ENCODE measurements around the gene CYP27C1. TPM values are rescaled to one million over a fixed set of nuclear protein-coding genes. Genes with fewer than 3 reads are reported as not detected.

CYP27C1 gene, protein sequence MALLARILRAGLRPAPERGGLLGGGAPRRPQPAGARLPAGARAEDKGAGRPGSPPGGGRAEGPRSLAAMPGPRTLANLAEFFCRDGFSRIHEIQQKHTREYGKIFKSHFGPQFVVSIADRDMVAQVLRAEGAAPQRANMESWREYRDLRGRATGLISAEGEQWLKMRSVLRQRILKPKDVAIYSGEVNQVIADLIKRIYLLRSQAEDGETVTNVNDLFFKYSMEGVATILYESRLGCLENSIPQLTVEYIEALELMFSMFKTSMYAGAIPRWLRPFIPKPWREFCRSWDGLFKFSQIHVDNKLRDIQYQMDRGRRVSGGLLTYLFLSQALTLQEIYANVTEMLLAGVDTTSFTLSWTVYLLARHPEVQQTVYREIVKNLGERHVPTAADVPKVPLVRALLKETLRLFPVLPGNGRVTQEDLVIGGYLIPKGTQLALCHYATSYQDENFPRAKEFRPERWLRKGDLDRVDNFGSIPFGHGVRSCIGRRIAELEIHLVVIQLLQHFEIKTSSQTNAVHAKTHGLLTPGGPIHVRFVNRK
- total RNA-seq (under 1 TPM in 4 of 10 donors, not detected in 6; 0.10 to 0.20 (median 0.13) TPM), polyA plus RNA-seq (under 1 TPM; 0.07 to 0.15 TPM)
- long read RNA-seq, donor 1, result 0 reads
- long read RNA-seq, donor 2, partial matches to known transcripts, result 0 of 1 reads
- long read RNA-seq, donor 2, other reads (novel, unspliced or antisense), result 1 of 1 reads
- long read RNA-seq, donor 3, result 0 reads

DNA sequence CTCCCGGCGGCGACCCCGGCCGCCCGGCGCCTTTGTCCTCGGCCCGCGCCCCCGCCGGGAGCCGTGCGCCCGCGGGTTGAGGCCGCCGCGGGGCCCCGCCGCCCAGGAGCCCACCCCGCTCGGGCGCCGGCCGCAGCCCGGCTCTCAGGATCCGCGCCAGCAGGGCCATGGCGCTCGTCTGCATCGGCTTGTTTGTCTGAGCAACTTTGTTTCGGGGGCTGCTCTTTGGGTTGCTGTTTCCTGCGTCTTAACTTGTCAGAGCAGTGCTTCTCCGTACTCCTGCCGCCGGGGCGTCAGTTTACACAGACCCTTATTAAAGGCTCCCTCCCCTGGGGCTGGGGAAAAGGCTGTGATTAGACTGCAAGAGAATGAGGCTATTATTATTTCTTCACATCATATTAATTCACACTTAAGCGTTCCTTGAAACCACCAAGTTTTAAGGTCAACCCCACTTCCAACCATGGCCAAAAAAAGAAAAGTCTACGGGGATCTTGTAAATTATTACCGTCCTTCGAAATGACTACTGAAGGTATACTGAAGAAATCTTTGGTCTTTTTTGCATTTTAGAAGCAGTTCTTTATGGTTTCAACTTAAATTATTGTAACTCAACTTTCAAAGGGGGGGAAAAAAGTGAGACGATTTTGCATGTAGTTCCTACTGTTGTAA, at the start of gene CYP27C1:
Gene CYP27C1 (minus strand): TSS at position 198 of the 666 bp plus-strand sequence. CDS start 29 bp downstream, at position 169.
- WGBS, 2 donors, result 1 to 2% methylated on average over 36 to 43 of the region's 43 CpGs
- Histone ChIP-seq H3K27me3 (peaks cover 7 to 98% (median 75%) of the 10 kb centered on the region in 7 donors), H3K36me3 (no peaks in the 10 kb centered on the region), H3K4me3 (peak within 1 kb of the TSS; percentile 22 to 59 (median 46)), H3K27ac (no peak within 1 kb of the TSS), H3K9me3 (peaks cover 0 to 11% (median 0%) of the 10 kb centered on the region in 11 donors), H3K4me1 (peaks cover 5 to 22% (median 17%) of the 10 kb centered on the region in 9 donors)
- DNase-seq, result no peak
- ATAC-seq, result peak in 3 of 8 donors; percentile 43 to 45 (median 44)
- TF ChIP-seq, protein P1, sequence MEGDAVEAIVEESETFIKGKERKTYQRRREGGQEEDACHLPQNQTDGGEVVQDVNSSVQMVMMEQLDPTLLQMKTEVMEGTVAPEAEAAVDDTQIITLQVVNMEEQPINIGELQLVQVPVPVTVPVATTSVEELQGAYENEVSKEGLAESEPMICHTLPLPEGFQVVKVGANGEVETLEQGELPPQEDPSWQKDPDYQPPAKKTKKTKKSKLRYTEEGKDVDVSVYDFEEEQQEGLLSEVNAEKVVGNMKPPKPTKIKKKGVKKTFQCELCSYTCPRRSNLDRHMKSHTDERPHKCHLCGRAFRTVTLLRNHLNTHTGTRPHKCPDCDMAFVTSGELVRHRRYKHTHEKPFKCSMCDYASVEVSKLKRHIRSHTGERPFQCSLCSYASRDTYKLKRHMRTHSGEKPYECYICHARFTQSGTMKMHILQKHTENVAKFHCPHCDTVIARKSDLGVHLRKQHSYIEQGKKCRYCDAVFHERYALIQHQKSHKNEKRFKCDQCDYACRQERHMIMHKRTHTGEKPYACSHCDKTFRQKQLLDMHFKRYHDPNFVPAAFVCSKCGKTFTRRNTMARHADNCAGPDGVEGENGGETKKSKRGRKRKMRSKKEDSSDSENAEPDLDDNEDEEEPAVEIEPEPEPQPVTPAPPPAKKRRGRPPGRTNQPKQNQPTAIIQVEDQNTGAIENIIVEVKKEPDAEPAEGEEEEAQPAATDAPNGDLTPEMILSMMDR (IDR thresholded peaks at IDR 0.05), result no peak
- intact Hi-C loops (cut with DNase I), result no loop called here

DNA sequence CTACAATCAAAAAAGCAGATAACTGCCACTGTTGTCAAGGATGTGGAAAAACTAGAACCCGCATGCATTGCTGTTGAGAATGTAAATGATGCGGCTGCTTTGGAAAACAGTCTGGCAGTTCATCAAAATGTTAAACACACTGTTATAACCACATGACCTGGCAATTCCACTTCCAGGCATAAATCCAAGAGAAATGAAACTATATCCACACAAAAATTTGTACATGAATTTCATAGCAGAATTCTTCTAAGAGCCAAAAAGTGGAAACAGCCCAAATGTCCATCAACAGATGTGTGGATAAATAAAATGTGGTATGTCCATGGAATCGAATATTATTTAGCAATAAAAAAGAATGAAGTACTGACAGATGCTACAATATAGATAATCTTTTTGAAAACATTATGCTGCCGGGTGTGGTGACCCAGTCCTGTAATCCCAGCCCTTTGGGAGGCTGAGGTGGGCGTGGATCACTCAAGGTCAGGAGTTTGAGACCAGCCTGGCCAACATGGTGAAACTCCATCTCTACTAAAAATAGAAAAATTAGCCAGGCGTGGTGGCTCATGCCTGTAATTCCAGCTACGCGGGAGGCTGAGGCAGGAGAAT, 41.8 kb upstream of the CYP27C1 start:
- ATAC-seq (no peak), DNase-seq (no peak)
- intact Hi-C loops (cut with DNase I), result no loop called here
- Histone ChIP-seq H3K4me1 (no peaks in the 10 kb centered on the region), H3K27ac (no peak overlapping the region), H3K4me3 (no peak overlapping the region), H3K9me3 (no peaks in the 10 kb centered on the region), H3K36me3 (peaks cover 0 to 92% (median 33%) of the 10 kb centered on the region in 9 donors), H3K27me3 (no peaks in the 10 kb centered on the region)
- 86 to 89% methylated on average over 8 of the region's 8 CpGs for whole genome bisulfite sequencing, 2 donors
- TF ChIP-seq, protein P1 (IDR thresholded peaks at IDR 0.05), result no peak

DNA sequence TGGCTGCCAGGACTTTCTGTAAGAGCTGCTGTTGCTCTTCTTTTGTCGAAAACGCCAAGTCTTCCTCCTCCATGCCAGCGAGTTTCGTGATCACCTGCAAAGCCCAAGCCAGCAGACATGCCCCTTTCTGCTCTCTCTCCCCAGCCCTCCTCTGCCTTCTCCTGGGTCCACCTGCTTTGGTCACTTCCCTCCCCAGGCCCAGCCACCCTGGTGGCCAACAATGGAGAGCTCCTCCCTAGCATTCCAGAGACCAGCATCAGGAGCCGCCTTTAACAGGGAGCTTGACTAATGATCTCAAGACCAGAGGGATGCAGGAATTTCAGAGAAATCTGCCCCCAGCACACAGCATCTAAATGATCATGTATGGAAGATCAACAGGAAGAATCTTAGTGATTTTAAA, 39.3 kb upstream of the CYP27C1 start:
- TF ChIP-seq, protein P1 (IDR thresholded peaks at IDR 0.05), result no peak
- no peak for ATAC-seq
- peaks cover 0 to 83% (median 33%) of the 10 kb centered on the region in 9 donors for H3K36me3 ChIP-seq

DNA sequence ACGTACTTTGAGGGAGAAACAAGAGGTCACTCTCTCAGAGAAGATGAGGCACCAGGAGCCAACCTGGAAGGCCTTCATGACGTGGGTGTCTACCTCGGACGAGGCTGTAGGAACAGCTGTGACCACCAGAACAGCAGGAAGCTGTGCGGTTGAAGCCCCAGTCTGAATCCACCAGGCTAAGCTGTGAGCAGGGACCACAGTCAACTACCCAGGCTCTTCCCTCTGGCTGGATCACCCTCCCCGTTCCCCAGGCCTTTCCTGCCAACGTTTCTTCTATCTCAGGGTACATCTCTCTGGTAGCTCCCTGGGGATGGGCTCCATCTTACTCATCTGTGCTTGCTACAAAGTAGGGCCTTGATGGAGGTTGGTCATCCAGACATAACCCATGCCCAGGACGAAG, 36.8 kb upstream of the CYP27C1 start:
- TF ChIP-seq, protein P1 (IDR thresholded peaks at IDR 0.05), result no peak
- no peaks in the 10 kb centered on the region for H3K4me1 ChIP-seq
- 79 to 86% methylated on average over 8 of the region's 8 CpGs for WGBS, 2 donors
- peaks cover 0 to 63% (median 33%) of the 10 kb centered on the region in 9 donors for H3K36me3 ChIP-seq
- H3K27ac ChIP-seq, result no peak overlapping the region
- no peaks in the 10 kb centered on the region for H3K27me3 ChIP-seq
- no peak overlapping the region for H3K4me3 ChIP-seq
- no peaks in the 10 kb centered on the region for H3K9me3 ChIP-seq
- intact Hi-C loops (cut with DNase I), result no loop called here
- no peak for ATAC-seq
- no peak for DNase-seq

More for the DNA sequence above, 39.3 kb upstream of the CYP27C1 start:
- no peak overlapping the region for H3K27ac ChIP-seq
- WGBS, 2 donors, result 94 to 98% methylated on average over 5 of the region's 5 CpGs
- H3K9me3 ChIP-seq, result no peaks in the 10 kb centered on the region
- no peaks in the 10 kb centered on the region for H3K27me3 ChIP-seq
- intact Hi-C loops (cut with DNase I), result no loop called here
- H3K4me3 ChIP-seq, result no peak overlapping the region
- no peaks in the 10 kb centered on the region for H3K4me1 ChIP-seq
- DNase-seq, result no peak

All from heart right ventricle (tissue), 16 donors.